DOHH2 (cell line): ENCODE results near the gene FOXP4.

Source experiments
- EZH2phosphoT487 ChIP-seq: fragments of 200-600 bp; sonication (generic); IDR thresholded peaks from 2 replicates; pipeline ENCODE4 v1.6.1; 2017; ENCODE audit warnings: borderline replicate concordance, mild to moderate bottlenecking, antibody characterized with exemption, low read length, moderate library complexity, mixed read lengths
- TF ChIP-seq, protein P1 (sequence below): fragments of 200-600 bp; sonication (generic); IDR thresholded peaks from one replicate; pipeline ENCODE4 v1.5.1; 2014; ENCODE audit warnings: antibody characterized with exemption, mild to moderate bottlenecking, low read depth, low read length; ENCODE audit not compliant: poor library complexity, severe bottlenecking

DNA sequence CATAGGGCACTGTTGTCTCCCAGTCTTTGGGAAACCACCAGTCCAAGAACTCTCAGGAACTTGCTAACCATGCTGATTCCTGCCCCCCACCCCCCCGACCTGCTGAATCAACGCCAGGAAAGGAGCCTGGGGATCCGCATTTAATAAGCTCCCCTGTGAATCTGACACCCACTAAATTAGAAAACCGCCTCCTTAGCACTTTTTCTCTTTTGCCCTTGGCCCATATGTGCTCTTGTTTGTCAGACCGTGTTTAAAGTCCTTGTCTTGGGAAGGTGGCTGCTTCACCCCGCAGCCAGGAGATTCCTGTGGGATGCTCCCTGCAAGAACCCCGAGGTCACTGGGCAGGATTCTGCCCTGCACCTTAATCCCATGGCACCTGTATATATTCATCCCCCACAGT is 15.7 kb upstream of the FOXP4 start:
- TF ChIP-seq, protein P1, sequence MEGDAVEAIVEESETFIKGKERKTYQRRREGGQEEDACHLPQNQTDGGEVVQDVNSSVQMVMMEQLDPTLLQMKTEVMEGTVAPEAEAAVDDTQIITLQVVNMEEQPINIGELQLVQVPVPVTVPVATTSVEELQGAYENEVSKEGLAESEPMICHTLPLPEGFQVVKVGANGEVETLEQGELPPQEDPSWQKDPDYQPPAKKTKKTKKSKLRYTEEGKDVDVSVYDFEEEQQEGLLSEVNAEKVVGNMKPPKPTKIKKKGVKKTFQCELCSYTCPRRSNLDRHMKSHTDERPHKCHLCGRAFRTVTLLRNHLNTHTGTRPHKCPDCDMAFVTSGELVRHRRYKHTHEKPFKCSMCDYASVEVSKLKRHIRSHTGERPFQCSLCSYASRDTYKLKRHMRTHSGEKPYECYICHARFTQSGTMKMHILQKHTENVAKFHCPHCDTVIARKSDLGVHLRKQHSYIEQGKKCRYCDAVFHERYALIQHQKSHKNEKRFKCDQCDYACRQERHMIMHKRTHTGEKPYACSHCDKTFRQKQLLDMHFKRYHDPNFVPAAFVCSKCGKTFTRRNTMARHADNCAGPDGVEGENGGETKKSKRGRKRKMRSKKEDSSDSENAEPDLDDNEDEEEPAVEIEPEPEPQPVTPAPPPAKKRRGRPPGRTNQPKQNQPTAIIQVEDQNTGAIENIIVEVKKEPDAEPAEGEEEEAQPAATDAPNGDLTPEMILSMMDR, result no peak
- no peak for TF ChIP-seq EZH2phosphoT487
